H1 (cell line): ENCODE measurements around the gene TPPP. TPM values are rescaled to one million over a fixed set of nuclear protein-coding genes. Genes with fewer than 3 reads are reported as not detected.

Experiments used
- CTCF ChIA-PET: fragments of 300-600 bp; sonication (Branson Sonifier 250); formaldehyde crosslinking; loops from one replicate; lab custom pipeline; 2021; ENCODE audit not compliant: partially characterized antibody; lab: Charles Lee
- POLR2A ChIA-PET: fragments of 300-600 bp; sonication (Branson Sonifier 250); formaldehyde crosslinking; loops from one replicate; lab custom pipeline; 2021; ENCODE audit warnings: inconsistent platforms; ENCODE audit not compliant: partially characterized antibody; lab: Charles Lee
- DNase-seq, 2 experiments: peaks; one replicate each; pipeline versions ENCODE4 v3.0.0 to v3.0.0-alpha.2; 2010 to 2022; ENCODE audit warnings: low spot score in 2 of 2, low read depth in 1 of 2, mixed read lengths in 1 of 2
- FAIRE-seq: peaks from 2 replicates; lab custom pipeline; 2011; peaks lifted over from hg19 to GRCh38; lab: Jason Lieb, UNC
- H2AFZ ChIP-seq: 2 replicates; pipeline ENCODE4 v1.8.1; 2012; ENCODE audit warnings: low read length, inconsistent platforms
- H2AK5ac ChIP-seq: 2 replicates; pipeline ENCODE4 v1.6.1; 2013; ENCODE audit warnings: low read depth, low read length
- H2BK120ac ChIP-seq: replicated peaks from 2 replicates; pipeline ENCODE3; 2013; ENCODE audit warnings: low read depth, low read length, inconsistent platforms
- H2BK12ac ChIP-seq: 2 replicates; pipeline ENCODE4 v1.6.1; 2013; ENCODE audit warnings: low read depth, low read length
- H2BK15ac ChIP-seq: 2 replicates; pipeline ENCODE4 v1.6.1; 2013; ENCODE audit warnings: low read length
- H2BK20ac ChIP-seq: 2 replicates; pipeline ENCODE4 v1.6.1; 2013; ENCODE audit warnings: low read length
- H2BK5ac ChIP-seq: 2 replicates; pipeline ENCODE4 v1.6.1; 2013; ENCODE audit warnings: low read depth, low read length
- H3K14ac ChIP-seq: 2 replicates; pipeline ENCODE4 v1.6.1; 2013; ENCODE audit warnings: inconsistent platforms; ENCODE audit not compliant: insufficient read length
- H3K18ac ChIP-seq: 2 replicates; pipeline ENCODE4 v1.6.1; 2013; ENCODE audit warnings: low read length; ENCODE audit errors: extremely low read depth
- H3K23ac ChIP-seq: 2 replicates; pipeline ENCODE4 v1.6.1; 2013; ENCODE audit warnings: inconsistent platforms; ENCODE audit not compliant: insufficient read length
- H3K23me2 ChIP-seq: 2 replicates; pipeline ENCODE4 v1.6.1; 2013; ENCODE audit warnings: low read depth, low read length
- H3K27ac ChIP-seq: 2 replicates; pipeline ENCODE4 v1.6.1; 2011; ENCODE audit warnings: low read depth, low read length, inconsistent platforms
- H3K27me3 ChIP-seq, 4 experiments: replicated peaks in 1 of 4; 1 replicate in 1 of 4; 2 replicates in 3 of 4; pipeline versions ENCODE4 v1.6.1 to v1.8.1; 2011 to 2013; ENCODE audit warnings: low read length in 3 of 4, mild to moderate bottlenecking in 3 of 4, inconsistent platforms in 2 of 4, mixed read lengths in 2 of 4, moderate library complexity in 1 of 4; ENCODE audit not compliant: control insufficient read depth in 3 of 4, insufficient read depth in 3 of 4; ENCODE audit errors: extremely low read depth in 1 of 4
- H3K36me3 ChIP-seq, 4 experiments: 2 replicates each; pipeline versions ENCODE4 v1.6.1 to v1.8.1; 2011 to 2013; ENCODE audit warnings: mild to moderate bottlenecking in 4 of 4, low read length in 3 of 4, moderate library complexity in 2 of 4, control low read depth in 1 of 4, inconsistent platforms in 1 of 4; ENCODE audit not compliant: insufficient read depth in 4 of 4, control insufficient read depth in 2 of 4
- H3K4ac ChIP-seq: replicated peaks from 2 replicates; pipeline ENCODE3; 2013; ENCODE audit warnings: low read length, low read depth, mixed read lengths, inconsistent platforms; ENCODE audit not compliant: insufficient read length
- H3K4me1 ChIP-seq, 4 experiments: replicated peaks in 1 of 4; 1 replicate in 1 of 4; 2 replicates in 3 of 4; pipeline versions ENCODE4 v1.6.1 to v1.8.1; 2011 to 2013; ENCODE audit warnings: low read length in 3 of 4, inconsistent platforms in 2 of 4, mixed read lengths in 1 of 4; ENCODE audit not compliant: insufficient read depth in 4 of 4, control insufficient read depth in 3 of 4
- H3K4me2 ChIP-seq, 2 experiments: 2 replicates each; pipeline versions ENCODE4 v1.6.1 to v1.8.1; 2011 to 2013; ENCODE audit warnings: low read depth in 2 of 2, low read length in 2 of 2, control low read depth in 1 of 2, inconsistent platforms in 1 of 2, mild to moderate bottlenecking in 1 of 2; ENCODE audit not compliant: insufficient read depth in 1 of 2
- H3K4me3 ChIP-seq, 4 experiments: fragments of 200-600, 300-600 bp in 1 of 4; sonication (generic), shearing (Covaris generic), sonication (Bioruptor Twin) in 1 of 4; 2 replicates each; pipeline versions ENCODE4 v1.5.1 to v1.8.1; 2011 to 2016; ENCODE audit warnings: low read length in 4 of 4, low read depth in 3 of 4, control low read depth in 2 of 4, inconsistent platforms in 2 of 4, mild to moderate bottlenecking in 2 of 4, mixed read lengths in 1 of 4, moderate library complexity in 1 of 4; ENCODE audit not compliant: insufficient read depth in 2 of 4; ENCODE audit errors: extremely low read depth in 1 of 4
- H3K56ac ChIP-seq: replicated peaks from 2 replicates; pipeline ENCODE3; 2013; ENCODE audit warnings: low read depth, mild to moderate bottlenecking, mixed read lengths, low read length, inconsistent platforms; ENCODE audit not compliant: insufficient read length
- H3K79me1 ChIP-seq: 2 replicates; pipeline ENCODE4 v1.6.1; 2013; ENCODE audit warnings: low read depth, low read length, control low read depth
- H3K79me2 ChIP-seq, 2 experiments: 2 replicates each; pipeline versions ENCODE4 v1.6.1 to v1.8.1; 2012 to 2013; ENCODE audit warnings: low read length in 2 of 2, mild to moderate bottlenecking in 2 of 2, inconsistent platforms in 1 of 2; ENCODE audit not compliant: insufficient read depth in 2 of 2, control insufficient read depth in 1 of 2
- H3K9ac ChIP-seq, 4 experiments: replicated peaks in 1 of 4; 1 replicate in 1 of 4; 2 replicates in 3 of 4; pipeline versions ENCODE4 v1.6.1 to v1.8.1; 2011 to 2013; ENCODE audit warnings: low read depth in 3 of 4, low read length in 3 of 4, control low read depth in 2 of 4, mild to moderate bottlenecking in 2 of 4, moderate library complexity in 2 of 4, inconsistent platforms in 1 of 4; ENCODE audit errors: extremely low read depth in 1 of 4
- H3K9me3 ChIP-seq, 2 experiments: 2 replicates each; pipeline versions ENCODE4 v1.6.1 to v1.8.1; 2012 to 2013; ENCODE audit warnings: mild to moderate bottlenecking in 2 of 2, moderate library complexity in 2 of 2, control low read depth in 1 of 2, inconsistent platforms in 1 of 2, low read depth in 1 of 2, low read length in 1 of 2, mixed read lengths in 1 of 2; ENCODE audit not compliant: insufficient read depth in 2 of 2
- H4K20me1 ChIP-seq, 2 experiments: replicated peaks in 1 of 2; 2 replicates each; pipeline versions ENCODE3 to v1.8.1; 2011 to 2013; ENCODE audit warnings: inconsistent platforms in 2 of 2, low read length in 2 of 2, mild to moderate bottlenecking in 1 of 2; ENCODE audit not compliant: insufficient read depth in 2 of 2, control insufficient read depth in 1 of 2
- H4K5ac ChIP-seq: 2 replicates; pipeline ENCODE4 v1.6.1; 2013; ENCODE audit warnings: low read length, low read depth, mixed read lengths, inconsistent platforms; ENCODE audit not compliant: insufficient read length
- H4K8ac ChIP-seq: 2 replicates; pipeline ENCODE4 v1.8.0; 2013; ENCODE audit warnings: mild to moderate bottlenecking, moderate library complexity, low read length, inconsistent platforms; ENCODE audit not compliant: insufficient read depth; ENCODE audit errors: extremely low read depth
- H4K91ac ChIP-seq: replicated peaks from 2 replicates; pipeline ENCODE3; 2013; ENCODE audit warnings: low read length, mixed read lengths, inconsistent platforms; ENCODE audit not compliant: insufficient read length
- CBX8 ChIP-seq: fragments of 300-800, 300-1000 bp; sonication (generic); IDR thresholded peaks from 2 replicates; pipeline ENCODE4 v1.7.1; 2016; ENCODE audit warnings: low read depth, low read length, borderline replicate concordance
- CEBPB ChIP-seq: IDR thresholded peaks from 2 replicates; pipeline ENCODE4 v1.6.1; 2012; ENCODE audit warnings: low read depth, low read length
- CHD2 ChIP-seq: IDR thresholded peaks from 2 replicates; pipeline ENCODE4 v1.6.1; 2012; ENCODE audit warnings: low read length, improper control_type of control experiment
- CREB1 ChIP-seq: IDR thresholded peaks from 2 replicates; pipeline ENCODE4 v1.6.1; 2012; ENCODE audit warnings: inconsistent platforms
- GABPA ChIP-seq: IDR thresholded peaks from 2 replicates; pipeline ENCODE4 v1.6.1; 2011; ENCODE audit warnings: mild to moderate bottlenecking, low read length, moderate library complexity, borderline replicate concordance; ENCODE audit not compliant: insufficient read depth
- GTF2F1 ChIP-seq: IDR thresholded peaks from 2 replicates; pipeline ENCODE4 v1.6.1; 2012; ENCODE audit warnings: low read depth, low read length, improper control_type of control experiment, borderline replicate concordance
- JUN ChIP-seq: IDR thresholded peaks from 2 replicates; pipeline ENCODE4 v1.6.1; 2011; ENCODE audit warnings: low read depth, mild to moderate bottlenecking, improper control_type of control experiment, low read length
- SIRT6 ChIP-seq: IDR thresholded peaks from one replicate; pipeline ENCODE4 v1.7.1; 2012; ENCODE audit warnings: low read length, inconsistent platforms
- TAF7 ChIP-seq: optimal IDR thresholded peaks from 2 replicates; pipeline ENCODE3; 2011; ENCODE audit warnings: low read depth, mild to moderate bottlenecking, inconsistent platforms, low read length, moderate library complexity, borderline replicate concordance
- WGBS, 2 experiments: shearing (Covaris generic) in 1 of 2; methylation state at CpG; one replicate each; pipeline versions ENCODE4 v1.1.6 to v1.1.7; 2013 to 2015; ENCODE audit warnings: low lambda C conversion rate in 2 of 2, mixed read lengths in 2 of 2, inconsistent platforms in 1 of 2, low coverage in 1 of 2, missing lambda C conversion rate in 1 of 2; ENCODE audit not compliant: insufficient replicate concordance in 2 of 2, insufficient coverage in 1 of 2, insufficient read length in 1 of 2; ENCODE audit errors: extremely low coverage in 1 of 2, missing lambda C conversion rate in 1 of 2; 5-methylcytosine and 5-hydroxymethylcytosine counted together
- polyA plus RNA-seq, 7 experiments: library from polyadenylated mRNA; depleted of rRNA in 3 of 7; stranded (reverse) in 5 of 7; unstranded in 2 of 7; fragments of >200 nt in 5 of 7; fragments of 200-250 nt in 2 of 7; gene quantifications; 1 replicate in 5 of 7; 2 replicates in 1 of 7; 4 replicates in 1 of 7; pipeline versions ENCODE4 v1.2.1 to v1.2.3, GENCODE V29; 2011 to 2013; ENCODE audit warnings: missing spikeins in 2 of 7, mixed read lengths in 2 of 7
- total RNA-seq: library from RNA; stranded (reverse); fragmentation: NEBNext Ultra II Directional; extraction: Animal tissue kit (Norgen Biotek cat#: 25700); gene quantifications from 2 replicates; pipeline ENCODE4 v1.2.1, GENCODE V29; 2021

Gene TPPP
- total and polyA plus RNA-seq, 2 of the 8 experiments (the other 6 are each of a cell fraction or from before 2014, with no cell fraction given): 0.36 to 0.93 TPM

DNA sequence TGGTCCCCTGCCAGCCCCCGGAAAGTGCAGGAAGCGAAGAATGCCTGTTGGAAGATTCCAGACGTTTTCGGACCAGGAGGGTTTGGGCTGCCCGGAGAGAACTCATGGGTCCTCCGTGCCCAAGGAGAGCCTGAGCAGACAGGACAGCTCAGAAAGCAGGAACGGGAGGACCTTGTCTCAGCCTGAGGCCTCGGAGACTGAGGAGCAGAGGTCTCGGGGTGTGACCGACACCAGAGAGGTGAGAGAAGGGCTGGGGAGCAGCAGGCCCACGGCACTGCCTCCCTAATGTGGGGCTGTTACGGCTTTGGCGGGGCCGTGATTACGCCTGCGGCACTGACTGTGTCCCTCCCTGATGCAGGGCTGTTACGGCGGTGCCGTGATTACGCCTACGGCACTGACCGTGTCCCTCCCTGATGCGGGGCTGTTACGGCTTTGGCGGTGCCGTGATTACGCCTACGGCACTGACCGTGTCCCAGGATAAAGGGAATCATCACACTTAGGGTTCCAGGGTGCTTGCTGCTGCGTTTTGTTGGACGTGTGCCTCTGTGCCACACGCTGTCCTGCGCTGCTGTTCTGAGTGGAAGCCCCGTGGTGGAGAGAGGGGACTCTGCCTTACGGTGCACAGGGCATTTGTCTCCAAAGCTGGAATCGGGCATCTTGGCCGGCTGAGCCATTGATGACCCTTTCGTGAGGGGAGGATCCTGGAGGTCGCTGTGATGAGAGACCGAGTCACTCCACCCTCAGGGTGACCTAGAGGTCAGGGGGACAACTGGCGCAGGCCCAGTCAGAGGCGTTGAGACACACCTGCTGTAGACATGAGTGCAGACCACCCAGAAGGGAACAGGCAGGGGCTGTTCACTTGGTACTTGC lies 55.3 kb downstream of the TPPP start:
- Histone ChIP-seq H3K4ac (no peak overlapping the region), H3K18ac (no peak overlapping the region), H3K14ac (no peak overlapping the region), H3K27ac (no peak overlapping the region), H3K27me3 (no peaks in the 10 kb centered on the region), H3K56ac (no peak overlapping the region), H3K23ac (no peak overlapping the region), H2AK5ac (no peak overlapping the region), H3K36me3 (peaks cover 21 to 47% (median 40%) of the 10 kb centered on the region in 4 experiments; a peak in 7 of 8 replicates), H3K79me1 (no peaks in the 10 kb centered on the region), H2BK5ac (no peak overlapping the region), H3K9me3 (no peaks in the 10 kb centered on the region), H2AFZ (no peak overlapping the region), H2BK20ac (no peak overlapping the region), H2BK12ac (no peak overlapping the region), H3K4me1 (no peaks in the 10 kb centered on the region), H4K20me1 (peaks cover 5 to 14% of the 10 kb centered on the region in 2 experiments), H4K5ac (no peak overlapping the region), H4K91ac (no peak overlapping the region), H3K4me2 (no peak overlapping the region), H4K8ac (no peak overlapping the region), H3K23me2 (no peaks in the 10 kb centered on the region), H3K79me2 (no peaks in the 10 kb centered on the region), H2BK120ac (no peak overlapping the region), H2BK15ac (no peak overlapping the region), H3K9ac (no peak overlapping the region), H3K4me3 (no peak overlapping the region)
- TF ChIP-seq CBX8 (no peak), CEBPB (no peak), CHD2 (no peak), JUN (no peak), SIRT6 (no peak), GABPA (no peak), CREB1 (no peak), TAF7 (no peak), GTF2F1 (no peak)
- DNase-seq: peak in 1 of 2 experiments; percentile 38
- WGBS, 2 experiments: 93% methylated on average over 40 of the region's 42 CpGs; no CpG with 5 or more reads in 1 of the 2 experiments
- no peak for FAIRE-seq
- ChIA-PET POLR2A (interaction anchor here (1.3 kb wide), 2 partner anchors 15 to 16 kb away, joined by 3 to 4 read pairs; no protein-coding TSS in a partner anchor), CTCF (no interaction called here)
